WERI-Rb-1 (cell line): Measurements from ENCODE around the gene FAM13A.

Experiments
- DNase-seq: peaks from one replicate; pipeline ENCODE4 v3.0.0-alpha.2; 2020
- H3K27ac ChIP-seq: fragments of 250-450 bp; sonication (Bioruptor Pico); 2 replicates; pipeline ENCODE4 v1.5.1; 2020; ENCODE audit warnings: mild to moderate bottlenecking, moderate library complexity
- H3K27me3 ChIP-seq: fragments of 250-450 bp; sonication (Bioruptor Pico); 2 replicates; pipeline ENCODE4 v1.5.1; 2021; ENCODE audit warnings: mild to moderate bottlenecking, low read depth, moderate library complexity; ENCODE audit not compliant: insufficient read depth, severe bottlenecking
- H3K36me3 ChIP-seq: fragments of 250-450 bp; sonication (Bioruptor Pico); 2 replicates; pipeline ENCODE4 v1.5.1; 2020; ENCODE audit warnings: mild to moderate bottlenecking, moderate library complexity
- H3K4me3 ChIP-seq: 2 replicates; pipeline ENCODE4 v1.5.1; 2011; ENCODE audit warnings: low read depth, mild to moderate bottlenecking, control low read depth, low read length
- H3K9me3 ChIP-seq: fragments of 250-450 bp; sonication (Bioruptor Pico); 2 replicates; pipeline ENCODE4 v1.5.1; 2021; ENCODE audit warnings: mild to moderate bottlenecking, moderate library complexity; ENCODE audit not compliant: severe bottlenecking
- TF ChIP-seq, protein P1 (sequence below): IDR thresholded peaks from 2 replicates; pipeline ENCODE4 v1.5.1; 2011; ENCODE audit warnings: low read depth, mild to moderate bottlenecking, control low read depth, inconsistent platforms, low read length

The FAM13A gene

DNA sequence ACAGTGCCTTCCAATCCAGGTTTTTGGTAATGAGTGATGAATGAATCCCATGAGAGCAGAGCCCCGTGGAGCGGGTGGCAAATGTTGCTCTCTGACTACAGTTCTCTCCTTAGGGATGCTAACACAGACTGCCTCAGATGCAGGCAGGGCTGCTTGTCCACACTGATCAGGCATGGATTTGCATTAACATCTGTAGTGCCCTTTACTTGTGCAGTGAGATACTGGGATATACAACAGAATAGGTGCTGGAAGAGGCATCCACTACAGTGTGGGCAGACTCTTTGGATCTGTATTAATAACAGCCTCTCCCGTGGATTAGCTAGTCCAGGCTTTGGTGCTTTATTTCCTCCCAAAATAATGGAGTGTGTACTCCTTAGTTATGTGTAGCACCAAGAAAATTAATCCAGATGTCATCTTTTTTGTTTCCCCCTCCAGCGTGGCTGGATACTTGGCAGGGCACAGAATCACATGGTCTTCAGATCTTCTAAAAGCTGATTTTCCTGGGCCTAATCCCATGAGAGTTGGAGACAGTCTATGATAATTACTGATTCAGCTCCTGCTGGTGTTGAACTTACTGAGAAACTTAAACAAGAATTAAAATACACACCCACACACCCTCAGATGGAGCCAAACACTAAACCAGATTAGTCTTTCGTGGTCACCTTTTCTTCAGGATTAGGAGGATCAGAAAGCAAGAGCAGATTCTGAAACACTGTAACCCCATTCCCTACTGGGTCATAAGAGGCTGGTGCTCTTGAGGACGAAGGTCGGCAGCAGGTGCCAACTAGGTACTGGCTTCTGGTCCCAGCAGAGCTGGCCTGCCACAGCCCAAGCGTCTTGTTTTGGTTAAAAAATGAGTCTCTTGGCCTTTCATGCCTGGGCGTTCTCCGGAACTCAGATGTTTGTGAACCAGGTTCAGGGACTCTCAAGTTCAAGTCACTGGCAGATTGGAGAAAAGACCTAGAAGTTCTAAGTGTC, 336.2 kb downstream of the FAM13A start:
- TF ChIP-seq, protein P1, sequence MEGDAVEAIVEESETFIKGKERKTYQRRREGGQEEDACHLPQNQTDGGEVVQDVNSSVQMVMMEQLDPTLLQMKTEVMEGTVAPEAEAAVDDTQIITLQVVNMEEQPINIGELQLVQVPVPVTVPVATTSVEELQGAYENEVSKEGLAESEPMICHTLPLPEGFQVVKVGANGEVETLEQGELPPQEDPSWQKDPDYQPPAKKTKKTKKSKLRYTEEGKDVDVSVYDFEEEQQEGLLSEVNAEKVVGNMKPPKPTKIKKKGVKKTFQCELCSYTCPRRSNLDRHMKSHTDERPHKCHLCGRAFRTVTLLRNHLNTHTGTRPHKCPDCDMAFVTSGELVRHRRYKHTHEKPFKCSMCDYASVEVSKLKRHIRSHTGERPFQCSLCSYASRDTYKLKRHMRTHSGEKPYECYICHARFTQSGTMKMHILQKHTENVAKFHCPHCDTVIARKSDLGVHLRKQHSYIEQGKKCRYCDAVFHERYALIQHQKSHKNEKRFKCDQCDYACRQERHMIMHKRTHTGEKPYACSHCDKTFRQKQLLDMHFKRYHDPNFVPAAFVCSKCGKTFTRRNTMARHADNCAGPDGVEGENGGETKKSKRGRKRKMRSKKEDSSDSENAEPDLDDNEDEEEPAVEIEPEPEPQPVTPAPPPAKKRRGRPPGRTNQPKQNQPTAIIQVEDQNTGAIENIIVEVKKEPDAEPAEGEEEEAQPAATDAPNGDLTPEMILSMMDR = no peak
- Histone ChIP-seq H3K4me3 (no peak overlapping the region), H3K27me3 (no peaks in the 10 kb centered on the region), H3K36me3 (no peaks in the 10 kb centered on the region; the same call in 1 of the 2 replicates), H3K9me3 (peaks cover 4% of the 10 kb centered on the region), H3K27ac (no peak overlapping the region)
- DNase-seq = peak; percentile 43

DNA sequence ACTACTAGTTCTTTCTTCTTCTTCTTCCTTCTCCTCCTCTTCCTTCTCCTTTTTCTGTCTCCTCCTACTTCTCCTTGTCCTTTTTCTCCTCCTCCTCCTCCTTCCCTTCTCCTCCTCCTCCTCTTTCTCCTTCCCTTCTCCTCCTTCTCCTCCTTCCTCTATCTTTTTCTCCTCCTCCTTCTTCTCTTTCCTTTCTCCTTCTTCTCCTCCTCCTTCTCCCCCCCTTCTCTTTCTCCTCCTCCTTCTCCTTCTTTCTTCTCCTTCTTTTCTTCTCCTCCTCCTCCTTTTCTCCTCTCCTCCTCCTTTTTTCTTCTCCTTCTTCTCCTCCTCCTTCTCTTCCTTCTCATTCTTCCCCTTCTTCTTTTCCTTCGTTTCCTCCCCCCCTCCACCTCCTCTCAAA, 337.6 kb downstream of the FAM13A start:
- no peak overlapping the region for H3K27ac ChIP-seq
- H3K27me3 ChIP-seq = no peaks in the 10 kb centered on the region
- TF ChIP-seq, protein P1 = no peak
- H3K36me3 ChIP-seq = no peaks in the 10 kb centered on the region; the same call in 1 of the 2 replicates
- no peak overlapping the region for H3K4me3 ChIP-seq
- DNase-seq = no peak
- H3K9me3 ChIP-seq = peaks cover 4% of the 10 kb centered on the region

DNA sequence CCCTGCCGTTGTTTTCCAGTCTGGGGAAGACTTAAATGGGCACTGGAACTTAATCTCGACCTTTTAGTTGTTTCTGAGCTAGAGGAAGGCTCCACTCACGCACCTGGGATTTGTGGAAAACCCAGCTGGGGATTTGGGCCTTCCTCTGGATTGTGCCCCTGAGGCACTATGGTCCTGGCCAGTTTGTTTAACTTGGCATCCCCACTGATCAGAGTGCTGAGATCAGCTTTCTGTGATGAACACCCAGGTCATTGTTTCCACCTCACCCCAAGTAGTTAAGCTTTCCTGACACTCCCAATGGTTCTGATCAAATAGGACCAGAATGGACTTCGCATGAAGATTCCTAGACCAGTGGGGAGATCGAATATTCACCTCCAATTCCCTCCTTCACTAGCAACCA, 338.9 kb downstream of the FAM13A start:
- peaks cover 4% of the 10 kb centered on the region for H3K9me3 ChIP-seq
- no peak overlapping the region for H3K4me3 ChIP-seq
- no peak for DNase-seq
- no peaks in the 10 kb centered on the region for H3K27me3 ChIP-seq
- no peaks in the 10 kb centered on the region for H3K36me3 ChIP-seq
- H3K27ac ChIP-seq = no peak overlapping the region
- TF ChIP-seq, protein P1 = no peak

DNA sequence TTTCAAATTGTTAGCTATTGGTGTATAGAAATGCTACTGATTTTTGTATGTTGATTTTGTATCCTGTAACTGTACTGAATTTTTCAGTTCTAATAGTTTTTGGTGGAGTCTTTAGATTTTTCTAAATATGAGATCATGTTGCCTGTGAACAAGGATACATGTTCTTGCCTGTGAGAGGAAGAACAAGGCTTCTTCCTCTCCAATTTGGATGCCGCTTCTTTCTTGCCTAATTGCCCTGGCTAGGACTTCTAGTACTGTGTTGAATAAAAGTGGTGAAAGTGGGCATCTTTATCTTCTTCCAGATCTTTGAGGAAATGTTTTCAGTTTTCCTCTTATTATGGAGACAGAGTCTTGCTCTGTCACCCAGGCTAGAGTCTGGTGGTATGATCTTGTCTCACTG, 343.2 kb downstream of the FAM13A start:
- Histone ChIP-seq H3K36me3 (no peaks in the 10 kb centered on the region), H3K9me3 (peaks cover 4% of the 10 kb centered on the region), H3K27me3 (no peaks in the 10 kb centered on the region), H3K4me3 (no peak overlapping the region), H3K27ac (no peak overlapping the region)
- TF ChIP-seq, protein P1 = no peak
- no peak for DNase-seq

DNA sequence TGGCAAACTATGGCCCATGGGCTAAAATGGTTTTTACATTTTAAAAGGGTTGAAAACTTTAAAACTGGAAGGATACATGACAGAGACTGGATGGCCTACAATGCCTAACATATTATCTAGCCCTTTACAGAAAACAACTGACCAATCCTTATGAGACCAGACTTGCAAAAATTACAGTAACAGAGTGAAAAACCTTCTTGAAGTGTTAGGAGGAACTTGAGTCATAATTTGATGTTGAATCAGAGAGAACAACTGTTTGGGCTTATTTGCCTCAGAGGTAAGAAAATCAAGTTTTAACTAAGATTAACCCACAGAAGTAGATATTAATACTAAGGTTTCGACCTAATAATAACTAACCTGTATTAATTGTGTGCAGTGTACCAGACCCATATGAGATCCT, 347.0 kb downstream of the FAM13A start:
- Histone ChIP-seq H3K9me3 (no peaks in the 10 kb centered on the region), H3K27me3 (no peaks in the 10 kb centered on the region), H3K27ac (no peak overlapping the region), H3K36me3 (no peaks in the 10 kb centered on the region), H3K4me3 (no peak overlapping the region)
- no peak for DNase-seq
- TF ChIP-seq, protein P1 = no peak
